HG03103 (cell line): Measurements from ENCODE around the gene ANKRD62.

Experiments used
- ATAC-seq: cut with Tn5 transposase; IDR thresholded peaks from one replicate; pipeline ENCODE4 v1.9.1; 2021; ENCODE audit warnings: low read depth; ENCODE audit not compliant: unreplicated experiment

The ANKRD62 gene

DNA sequence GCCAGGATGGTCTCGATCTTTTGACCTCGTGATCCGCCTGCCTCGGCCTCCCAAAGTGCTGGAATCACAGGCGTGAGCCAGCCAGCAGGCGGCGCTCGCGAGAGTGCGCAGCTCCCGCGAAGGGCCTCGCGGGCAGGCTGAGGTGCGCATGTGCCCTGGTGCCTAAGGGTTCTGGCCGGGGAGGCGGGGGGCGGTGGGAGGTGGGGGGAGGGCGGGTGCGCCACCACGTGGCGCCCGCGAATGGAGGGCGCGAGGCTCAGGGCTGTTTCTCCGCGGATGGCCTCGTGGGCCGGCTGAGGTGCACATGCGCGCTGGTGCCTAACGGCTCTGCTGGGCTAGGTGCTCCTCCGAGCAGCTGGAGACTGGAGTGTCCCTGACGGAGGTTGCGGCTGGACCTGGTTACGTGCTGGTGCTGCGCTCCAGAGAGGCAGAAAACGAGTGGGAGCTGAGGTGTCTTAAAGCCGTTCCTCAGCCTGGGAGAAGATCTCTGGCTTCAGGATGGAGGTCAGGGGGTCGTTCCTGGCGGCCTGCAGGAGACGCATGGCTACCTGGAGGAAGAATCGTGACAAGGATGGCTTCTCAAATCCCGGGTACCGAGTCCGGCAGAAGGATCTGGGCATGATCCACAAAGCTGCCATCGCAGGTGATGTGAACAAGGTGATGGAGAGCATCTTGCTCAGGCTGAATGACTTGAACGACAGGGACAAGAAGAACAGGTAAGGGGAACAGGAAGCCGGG, at the start of gene ANKRD62:
TSS of gene ANKRD62 (plus strand) at position 324 of the 738 bp plus-strand sequence. CDS start at position 499, 175 bp downstream.
- ATAC-seq: no peak

DNA sequence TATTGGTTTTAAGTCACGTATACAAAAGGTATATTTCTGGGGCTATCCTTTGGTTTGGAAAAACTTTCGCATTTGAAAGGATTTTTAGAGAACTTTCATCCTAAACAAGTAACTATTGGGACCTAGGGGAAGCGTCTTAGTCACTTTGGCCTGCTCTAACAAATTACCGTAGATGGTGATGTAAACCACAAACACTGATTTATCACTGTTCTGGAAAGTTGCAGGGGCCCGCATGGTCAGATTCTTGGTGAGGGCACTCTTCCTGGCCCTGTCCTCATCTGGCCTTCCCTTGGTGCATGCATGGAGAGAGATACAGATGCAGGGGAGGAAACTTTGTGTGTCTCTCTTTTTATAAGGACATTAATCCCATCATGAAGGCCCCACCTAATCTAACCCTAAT, 49.1 kb upstream of the ANKRD62 start:
- no peak for ATAC-seq

DNA sequence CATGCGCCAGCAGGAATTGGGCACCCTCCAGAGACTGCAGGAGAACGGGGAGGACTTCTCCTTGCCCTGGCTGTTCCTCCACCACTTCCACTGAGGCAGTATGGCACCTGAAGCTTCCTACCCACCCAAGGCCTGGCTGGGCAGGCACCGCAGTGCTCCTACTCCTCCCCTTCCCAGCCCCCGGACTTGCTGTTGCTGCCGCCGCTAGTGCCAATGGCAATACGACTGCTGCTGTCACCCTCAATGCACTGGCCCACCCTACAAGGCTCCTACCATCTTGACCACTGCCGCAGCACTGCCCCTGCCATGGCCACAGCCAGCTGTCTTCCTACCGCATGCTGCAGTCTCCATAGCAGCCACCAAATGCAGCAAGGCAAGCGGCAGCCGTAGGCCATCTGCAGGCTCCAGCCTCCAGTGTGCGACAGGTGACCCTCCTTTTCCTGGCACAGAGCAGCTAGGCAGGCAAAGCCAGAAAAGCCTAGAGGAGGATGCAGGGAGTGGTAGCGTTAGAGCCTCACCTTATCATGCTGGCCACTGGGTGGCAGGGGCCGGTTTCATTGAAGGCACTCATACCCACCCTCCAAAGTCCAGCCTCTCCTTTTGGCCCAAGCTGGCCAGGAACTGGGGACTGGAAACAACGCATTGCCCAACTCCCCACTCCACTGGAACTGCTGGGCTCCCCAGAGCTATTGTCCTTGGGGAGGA, 47.4 kb upstream of the ANKRD62 start:
- no peak for ATAC-seq

DNA sequence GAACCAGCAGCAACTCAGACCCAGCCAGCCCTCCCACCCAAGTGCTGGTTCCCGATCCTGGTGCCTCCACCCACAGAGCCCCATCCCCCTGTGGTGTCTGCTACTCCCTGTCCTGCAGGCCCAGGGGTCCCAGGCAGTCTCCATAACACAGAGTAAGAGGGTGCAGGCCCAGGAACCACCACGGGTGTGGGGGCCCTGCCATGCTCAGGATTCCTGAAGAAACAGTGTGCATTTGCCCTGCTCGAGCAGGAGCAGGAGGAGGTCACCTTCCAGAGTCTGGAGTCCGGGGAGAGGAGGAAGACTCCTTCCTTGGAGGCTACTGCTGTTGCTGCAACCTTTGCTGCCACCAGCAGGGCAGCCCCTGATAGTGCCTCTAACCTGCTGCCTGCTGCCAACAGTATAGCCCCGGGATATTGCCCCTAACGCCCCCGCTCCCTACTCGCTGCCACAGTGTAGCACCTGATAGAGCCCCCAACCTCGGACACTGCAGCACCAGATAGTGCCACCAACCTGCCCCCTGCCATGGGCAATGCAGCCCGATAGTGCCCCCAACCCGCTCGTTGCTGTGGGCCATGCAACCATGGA, 46.8 kb upstream of the ANKRD62 start:
- no peak for ATAC-seq

DNA sequence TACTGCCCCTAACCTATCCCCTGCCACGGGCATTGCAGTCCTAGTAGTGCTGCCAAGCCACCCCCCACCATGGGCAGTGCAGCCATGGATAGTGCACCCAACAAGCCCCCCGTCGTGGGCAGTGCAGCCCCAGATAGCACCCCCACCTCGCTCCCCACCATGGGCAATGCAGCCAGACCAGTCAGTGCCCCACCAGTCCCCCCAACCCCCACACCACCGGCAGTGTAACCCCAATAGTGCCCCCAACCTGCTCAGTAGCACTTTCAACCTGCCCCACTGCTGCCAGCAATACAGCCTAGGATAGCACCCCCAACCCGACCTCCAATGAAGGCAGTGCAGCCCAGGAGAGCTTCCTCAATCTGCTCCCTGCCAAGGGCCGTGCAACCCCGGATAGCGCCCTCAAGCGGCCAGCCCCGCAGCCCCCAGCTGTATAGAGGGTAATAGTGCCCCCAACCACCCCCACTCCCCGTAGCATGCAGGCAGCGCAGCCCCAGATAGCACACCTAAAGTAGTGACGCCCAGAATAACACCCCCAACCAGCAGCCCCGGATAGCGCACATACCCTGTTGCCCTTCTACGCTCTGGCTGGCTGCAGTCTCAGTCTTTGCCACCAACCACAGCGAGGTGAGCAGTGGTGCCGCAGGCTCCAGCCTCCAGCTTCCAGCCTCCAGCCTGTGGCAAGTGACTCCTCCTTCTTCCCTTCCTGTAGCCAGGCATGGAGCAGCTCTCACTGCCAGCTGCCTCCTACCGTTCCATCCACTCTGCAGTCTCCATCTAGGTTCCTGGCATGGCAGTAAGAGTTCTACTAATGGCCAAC, 45.4 kb upstream of the ANKRD62 start:
- ATAC-seq: no peak

DNA sequence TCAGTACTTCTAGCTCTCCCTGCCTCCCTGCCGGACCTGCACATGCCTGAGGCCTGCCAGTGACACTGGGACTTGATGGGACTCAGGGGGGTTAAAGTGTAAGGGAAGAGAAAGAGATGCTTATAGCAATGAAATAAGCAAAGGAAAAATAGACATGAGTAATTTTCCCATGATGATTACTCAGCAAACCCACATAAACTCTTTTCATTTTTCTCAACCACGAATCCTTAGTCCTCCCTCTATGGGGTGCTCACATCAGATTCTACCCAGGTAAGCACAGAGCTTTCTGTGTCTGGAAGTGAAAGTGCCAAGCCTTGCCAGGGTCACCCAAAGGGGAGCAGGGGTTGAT, 44.8 kb upstream of the ANKRD62 start:
- ATAC-seq: no peak

DNA sequence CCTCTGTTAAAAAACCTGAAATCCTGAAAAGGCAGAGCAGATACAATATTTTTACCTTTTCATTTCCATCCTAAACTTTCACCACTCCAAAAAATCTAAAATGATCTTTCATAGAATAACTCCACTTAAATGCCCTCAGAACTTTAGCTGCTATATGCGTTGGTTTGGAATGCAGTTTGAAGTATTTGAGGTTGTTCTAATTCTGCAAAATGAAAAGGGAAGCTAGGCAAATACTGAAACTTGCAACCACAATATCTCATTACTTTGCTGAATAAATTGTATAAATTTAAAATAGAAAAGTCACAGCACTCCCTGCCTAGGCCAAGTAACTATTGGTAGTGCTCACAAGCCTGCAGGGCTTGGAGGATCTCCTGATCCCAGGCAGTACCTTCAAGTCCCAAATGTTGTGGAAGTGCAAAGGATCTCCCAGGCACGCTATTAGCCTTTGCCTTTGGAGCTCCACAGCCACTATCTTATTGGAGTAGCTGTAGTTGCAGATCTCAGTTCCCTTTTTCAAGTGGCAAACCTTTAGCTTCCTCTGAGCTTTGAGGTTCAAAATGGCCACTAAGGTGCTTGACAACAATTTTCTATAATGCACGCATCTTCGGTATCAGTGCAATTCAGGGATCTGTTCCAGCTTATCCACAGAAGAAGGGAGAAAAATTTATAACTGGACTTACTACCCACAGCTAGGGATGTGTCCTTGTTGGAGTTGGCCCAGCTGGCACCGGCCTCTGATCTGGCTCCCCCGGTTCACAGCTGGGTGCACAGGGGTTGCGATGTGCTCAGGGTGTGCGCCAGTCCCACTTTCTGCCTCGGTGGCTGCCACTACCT, 43.4 kb upstream of the ANKRD62 start:
- ATAC-seq: peak; percentile 82

DNA sequence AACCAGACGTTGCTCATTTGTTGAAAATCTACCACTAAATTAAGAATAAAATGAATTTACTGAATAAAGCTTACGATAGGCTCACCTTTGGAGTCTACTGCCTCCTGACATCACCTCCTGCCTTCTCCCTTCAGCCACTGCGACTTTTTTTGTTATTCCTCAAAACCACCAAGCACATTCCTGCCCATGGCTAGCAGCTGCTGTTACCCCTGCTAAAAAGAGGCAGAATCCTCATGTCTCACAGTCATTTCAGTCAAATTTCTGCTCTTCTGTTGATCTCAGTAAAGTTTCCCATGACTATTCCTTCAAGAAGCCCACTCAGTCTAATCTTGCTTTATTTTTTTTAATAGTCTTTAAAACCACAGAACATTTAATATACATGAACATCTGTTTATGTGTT, 40.8 kb upstream of the ANKRD62 start:
- ATAC-seq: no peak

DNA sequence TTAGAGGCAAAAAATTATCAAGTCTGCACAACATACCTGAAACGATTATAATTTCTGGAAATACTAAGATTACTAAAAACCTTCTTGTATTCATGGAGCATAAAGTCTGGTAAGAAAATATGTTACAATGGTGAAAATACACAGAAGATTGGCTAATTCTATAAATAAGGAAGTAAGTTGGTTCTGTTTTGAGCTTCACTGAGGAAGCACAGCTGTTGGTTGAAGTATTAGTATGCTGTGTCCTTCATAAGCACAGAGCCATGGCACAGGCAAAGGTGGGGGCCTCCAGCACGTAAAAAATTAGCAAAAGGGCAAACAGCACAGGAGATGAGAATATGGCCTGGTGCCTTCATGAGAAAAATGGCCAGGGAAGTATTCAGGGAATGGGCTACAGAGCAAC, 40.4 kb upstream of the ANKRD62 start:
- ATAC-seq: peak; percentile 39

DNA sequence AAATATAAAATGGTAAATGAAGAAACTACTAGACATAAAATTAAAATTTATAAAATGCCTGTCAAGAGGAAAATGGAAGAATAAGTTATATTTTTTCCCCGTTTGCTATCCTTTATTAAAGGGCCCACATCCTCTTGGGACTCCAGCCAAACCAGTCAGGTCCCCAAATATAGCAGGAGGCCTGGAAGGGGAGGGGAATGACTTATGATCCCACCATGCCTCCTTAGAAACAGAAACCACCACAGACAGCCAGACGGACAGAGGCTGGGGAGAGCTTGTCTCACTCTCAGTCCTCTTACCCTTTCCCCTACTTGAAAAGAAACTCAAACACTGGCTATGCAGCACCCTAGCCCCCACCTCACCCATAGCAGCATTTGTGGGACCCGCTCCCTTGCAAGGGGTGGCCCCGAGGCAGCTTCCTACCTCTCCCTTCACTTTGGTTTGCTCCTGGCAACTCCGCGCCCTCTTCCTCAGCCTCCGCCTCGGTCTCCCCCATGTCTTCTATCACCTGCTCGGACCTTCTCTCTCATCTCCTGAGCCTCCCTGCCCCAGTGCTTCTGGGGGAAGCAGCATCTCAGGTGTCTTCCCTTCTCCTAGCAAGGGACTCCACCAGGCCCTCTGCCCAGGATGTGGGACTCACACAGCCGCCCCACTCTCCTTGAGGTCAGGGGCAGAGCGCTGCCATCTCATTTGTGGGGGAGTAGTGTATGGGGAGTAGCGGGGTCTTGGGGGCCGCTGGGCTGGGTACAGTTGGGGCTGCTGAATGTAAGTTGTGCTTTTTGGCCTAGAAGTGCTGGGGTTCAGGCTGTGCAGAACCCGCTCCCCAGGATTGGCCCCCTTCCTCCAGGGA, 37.4 kb upstream of the ANKRD62 start:
- no peak for ATAC-seq

DNA sequence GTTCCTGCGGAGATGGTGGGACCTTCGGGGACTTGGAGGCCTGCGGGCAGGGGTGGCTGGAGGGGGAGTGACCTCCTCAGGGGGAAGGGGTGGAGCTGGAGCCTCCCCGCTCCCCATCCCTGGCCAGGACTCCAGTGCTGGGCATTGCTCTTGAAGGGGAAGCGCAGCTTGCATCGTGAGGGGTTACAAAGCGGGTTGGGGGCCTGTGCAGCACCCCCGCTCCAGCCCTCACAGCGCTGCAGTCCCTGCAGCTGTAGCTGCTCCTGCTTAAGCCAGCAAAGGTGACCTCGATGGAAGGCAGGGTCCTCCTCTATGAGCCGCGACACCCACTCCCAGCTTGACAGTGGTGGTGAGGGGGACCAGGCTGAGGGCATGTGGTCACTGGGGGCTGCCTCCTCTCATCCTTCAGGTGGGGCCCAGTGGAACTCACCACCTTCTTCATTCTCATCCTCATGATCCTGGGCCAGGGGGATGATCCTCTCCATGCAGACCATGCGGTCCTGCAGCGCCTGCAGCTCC, 36.7 kb upstream of the ANKRD62 start:
- ATAC-seq: no peak

DNA sequence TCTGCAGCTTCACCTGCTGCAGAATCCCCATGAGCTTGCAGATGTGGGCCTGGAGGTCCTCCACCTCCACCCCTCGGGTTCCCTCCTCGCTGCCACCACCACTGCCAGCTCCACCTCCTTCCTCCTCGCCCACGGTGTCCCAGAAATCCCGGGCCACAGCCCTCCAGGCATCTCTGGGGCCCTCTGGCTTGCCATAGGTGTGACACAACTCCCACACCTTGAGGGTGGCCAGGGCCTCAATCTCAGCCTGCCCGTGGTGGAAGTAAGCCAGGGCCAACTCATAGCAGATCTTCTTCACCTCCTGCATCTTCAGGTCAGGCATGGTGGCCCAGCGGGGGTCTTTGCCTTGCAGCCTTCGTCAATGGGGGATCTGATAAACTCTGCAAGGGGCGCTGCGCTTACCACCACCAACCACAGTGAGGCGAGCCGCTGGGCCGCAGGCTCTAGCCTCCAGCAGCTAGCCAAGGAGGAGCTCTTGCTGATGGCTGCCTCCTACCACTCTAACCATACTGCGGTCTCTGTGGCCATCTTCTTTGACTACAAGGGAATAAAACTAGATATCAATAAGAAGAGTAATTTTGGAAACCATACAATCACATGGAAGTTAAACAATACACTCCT, 36.1 kb upstream of the ANKRD62 start:
- no peak for ATAC-seq

DNA sequence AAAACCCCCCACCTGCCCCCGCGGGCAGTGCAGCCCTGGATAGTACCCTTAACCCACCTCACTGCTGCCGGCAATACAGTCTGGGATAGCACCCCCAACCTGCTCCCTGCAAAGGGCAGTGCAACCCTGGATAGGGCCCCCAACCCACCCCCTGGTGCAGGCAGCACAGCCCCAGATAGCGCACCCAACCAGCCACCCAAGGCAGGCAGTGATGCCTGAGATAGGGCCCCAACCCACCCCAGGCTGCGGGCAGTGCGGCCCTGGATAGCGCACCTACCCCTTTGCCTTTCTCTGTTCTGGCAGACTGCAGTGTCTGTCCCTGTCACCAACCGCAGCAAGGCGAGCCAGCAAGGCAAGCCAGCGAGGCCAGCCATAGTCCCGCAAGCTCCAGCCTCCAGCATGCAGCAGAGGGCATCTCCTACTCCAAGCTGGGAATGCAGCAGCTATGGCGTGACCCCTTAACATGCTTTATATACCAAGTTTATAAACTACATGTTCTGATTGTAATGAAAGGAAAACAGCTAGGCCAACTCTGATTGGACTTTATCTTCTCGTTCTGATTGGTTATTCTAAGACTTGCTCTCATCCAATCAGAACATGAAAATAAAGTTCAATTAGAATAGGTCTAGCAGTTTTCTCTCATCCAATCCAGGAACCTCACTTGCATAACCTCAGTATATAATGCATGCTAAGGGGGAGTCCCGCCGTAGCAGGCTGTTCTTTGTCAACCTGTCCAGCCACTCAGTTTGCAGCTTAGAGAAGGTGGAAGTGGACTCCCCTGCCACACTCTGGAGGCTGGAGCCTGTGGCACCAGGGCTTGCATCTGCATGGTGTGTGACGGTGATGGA, 34.1 kb upstream of the ANKRD62 start:
- ATAC-seq: no peak

DNA sequence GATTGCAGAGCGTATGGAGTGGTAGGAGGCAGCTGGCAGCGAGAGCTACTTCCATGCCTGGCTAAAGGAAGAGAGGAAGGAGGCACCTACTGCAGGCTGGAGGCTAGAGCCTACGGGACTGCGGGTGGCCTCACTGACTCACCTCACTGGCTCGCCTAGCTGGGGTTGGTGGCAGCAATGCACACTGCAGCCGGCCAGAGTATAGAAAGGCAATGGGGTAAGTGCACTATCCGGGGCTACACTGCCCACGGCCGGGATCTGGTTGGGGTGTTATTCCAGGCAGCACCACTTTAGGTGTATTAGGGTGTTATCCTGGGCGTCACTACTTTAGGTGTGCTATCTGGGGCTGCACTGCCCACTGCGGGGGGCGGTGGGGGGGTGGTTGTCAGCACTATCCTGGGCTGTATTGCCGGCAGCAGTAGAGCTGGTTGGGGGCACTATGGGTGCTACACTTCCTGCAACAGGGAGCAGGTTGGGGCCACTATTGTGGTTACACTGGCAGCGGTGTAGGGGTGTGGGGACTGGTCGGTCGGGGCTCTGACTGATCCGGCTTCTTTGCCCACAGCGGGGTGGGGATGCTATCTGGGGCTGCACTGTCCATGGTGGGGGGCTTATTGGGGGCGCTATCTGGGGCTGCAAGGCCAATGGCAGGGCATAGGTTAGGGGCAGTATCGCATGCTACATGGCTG, 33.3 kb upstream of the ANKRD62 start:
- ATAC-seq: no peak

DNA sequence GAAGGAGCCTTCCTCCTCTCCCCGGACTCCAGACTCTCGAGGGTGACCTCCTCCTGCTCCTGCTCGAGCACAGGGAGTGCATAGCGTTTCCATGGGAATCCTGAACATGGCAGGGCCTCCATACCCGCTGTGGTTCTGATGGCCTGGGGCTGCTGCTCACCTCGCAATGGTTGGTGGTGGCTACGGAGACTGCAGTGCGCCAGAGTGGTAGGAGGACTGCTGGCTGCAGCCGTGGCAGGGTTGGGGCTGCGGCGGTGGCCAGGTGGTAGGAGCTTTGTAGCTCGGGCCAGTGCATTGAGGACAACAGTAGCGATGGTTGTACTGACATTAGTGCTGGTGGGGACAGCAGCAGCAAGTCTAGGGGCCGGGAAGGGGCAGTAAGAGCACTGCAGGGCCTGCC, 32.0 kb upstream of the ANKRD62 start:
- ATAC-seq: no peak

DNA sequence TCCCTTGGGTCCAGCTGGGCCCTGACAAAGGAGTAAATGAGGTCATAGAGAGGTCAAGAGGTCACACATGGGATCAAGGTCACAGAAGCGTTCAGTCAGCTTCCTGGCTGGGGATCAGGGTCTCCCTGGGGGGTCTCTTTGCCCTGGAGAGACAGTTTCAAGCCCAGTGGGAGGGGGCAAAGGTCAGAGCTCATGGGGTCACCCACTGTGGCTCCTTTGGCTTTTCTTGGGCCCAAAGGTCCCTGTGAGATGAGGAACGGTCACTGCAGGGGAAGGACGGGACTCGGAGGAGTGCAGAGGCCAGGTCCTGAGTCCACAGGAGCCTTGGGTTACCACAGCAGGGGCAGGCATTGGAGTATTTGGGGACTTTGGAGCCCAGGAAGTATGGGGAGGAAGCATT, 30.7 kb upstream of the ANKRD62 start:
- ATAC-seq: no peak

DNA sequence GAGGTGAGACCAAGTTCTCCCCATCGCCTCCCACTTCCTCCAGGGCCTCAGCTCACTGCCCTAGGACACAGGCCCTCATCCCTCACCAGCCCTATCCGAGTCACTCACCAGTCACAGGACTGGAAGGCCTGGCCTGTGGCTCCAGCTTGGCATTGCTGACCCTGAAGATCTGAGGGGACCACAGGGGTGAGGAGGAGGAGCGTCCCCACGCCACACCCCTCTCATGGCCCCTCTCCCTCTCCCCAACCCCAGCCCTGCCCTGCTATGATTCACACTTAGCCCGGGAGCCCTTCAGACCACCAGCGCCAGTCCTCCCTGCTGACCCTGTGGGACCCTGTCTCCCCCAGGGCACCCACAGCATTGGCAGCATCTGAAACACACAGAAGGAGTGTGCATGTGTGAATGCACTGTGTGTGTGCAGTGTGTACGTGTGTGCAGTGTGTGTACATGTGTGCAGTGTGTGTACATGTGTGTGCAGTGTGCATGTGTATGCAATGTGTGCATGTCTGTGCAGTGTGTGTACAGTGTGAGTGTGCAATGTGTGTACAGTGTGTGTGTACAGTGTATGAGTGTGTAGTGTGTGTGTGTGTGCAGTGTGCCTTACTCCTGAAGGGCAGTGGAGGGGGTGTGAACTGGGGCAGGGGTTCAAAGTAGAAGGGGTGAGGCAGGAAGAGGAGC, 29.4 kb upstream of the ANKRD62 start:
- no peak for ATAC-seq
